ENCODE measurements around the gene FAM163A.
"Not testable (repeated sequence)": the region's sequence is repeated elsewhere in the genome, so short reads cannot be mapped to it uniquely, and the experiment has no call there.

FAM163A gene

DNA sequence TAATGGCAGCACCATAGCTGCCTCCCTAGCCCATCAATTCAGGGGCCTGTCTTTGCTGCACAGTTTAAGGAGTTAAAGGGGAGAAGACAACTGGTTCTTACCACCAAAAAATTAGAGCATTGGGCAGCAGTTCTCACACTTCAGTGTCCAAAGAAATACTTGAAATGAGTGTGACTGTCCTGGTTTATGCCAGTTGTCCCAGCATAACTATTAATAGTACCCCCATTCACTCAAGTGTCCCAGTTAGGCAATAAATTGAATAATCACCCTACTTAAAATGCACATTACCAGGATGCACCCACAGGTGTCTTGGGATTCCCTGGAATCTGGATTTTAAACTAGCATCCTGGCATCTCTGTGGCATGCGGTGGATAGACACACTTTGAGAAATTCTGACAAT lies 51.1 kb downstream of the FAM163A start:
- no peak for DNase-seq (ENCODE audit: low spot score)

DNA sequence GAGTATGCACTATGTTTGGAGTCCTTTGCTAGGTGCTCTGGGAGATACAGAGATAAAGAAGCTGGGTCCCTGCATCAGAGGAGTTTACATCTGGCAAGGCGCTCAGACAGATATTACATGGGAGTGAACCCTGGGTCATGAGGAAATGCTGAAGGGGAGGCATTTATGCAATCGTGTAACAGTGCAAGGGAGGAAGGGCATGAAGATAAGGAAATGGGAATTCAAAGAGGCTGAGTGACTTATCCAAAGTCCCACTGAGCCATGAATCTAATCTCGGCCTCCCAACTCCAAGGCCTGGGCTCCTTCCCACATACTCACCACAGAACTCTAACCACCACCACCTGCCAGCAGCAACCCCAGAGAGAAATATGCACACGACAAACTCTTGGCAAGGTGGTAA lies 51.6 kb downstream of the FAM163A start:
- no peak for DNase-seq (ENCODE audit: low spot score)

DNA sequence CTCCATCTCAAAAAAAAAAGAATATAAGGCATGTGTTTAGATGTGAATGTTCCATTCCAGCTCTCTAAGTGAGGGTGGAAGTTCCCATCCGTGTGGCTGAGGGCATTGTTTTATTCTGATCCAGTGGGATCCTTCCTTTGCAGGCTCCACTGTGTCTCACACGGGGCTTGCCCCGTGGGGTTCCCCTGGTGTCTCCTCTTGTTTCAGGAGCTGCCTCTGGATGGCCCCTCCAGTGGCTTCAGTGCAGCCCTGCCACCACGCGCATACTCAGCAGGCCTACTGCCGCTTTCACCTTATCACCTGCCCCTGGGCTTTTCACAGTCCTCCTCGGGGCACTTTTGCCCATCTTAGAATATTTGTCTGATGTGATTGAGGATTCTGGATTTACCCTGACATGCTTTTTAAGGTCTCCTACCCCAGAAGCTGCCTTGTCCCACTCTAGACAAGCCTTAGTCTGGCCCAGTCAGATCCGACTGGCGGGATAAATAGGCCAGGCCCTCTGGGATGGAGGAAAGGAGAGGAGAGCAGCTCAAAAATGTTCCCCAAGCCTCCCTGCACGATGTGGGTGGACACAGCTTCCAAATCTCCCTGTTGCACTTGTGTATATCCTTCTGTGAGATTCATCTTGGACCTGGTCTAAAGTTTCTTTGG lies 55.2 kb downstream of the FAM163A start:
- no peak for DNase-seq (ENCODE audit: low spot score)

DNA sequence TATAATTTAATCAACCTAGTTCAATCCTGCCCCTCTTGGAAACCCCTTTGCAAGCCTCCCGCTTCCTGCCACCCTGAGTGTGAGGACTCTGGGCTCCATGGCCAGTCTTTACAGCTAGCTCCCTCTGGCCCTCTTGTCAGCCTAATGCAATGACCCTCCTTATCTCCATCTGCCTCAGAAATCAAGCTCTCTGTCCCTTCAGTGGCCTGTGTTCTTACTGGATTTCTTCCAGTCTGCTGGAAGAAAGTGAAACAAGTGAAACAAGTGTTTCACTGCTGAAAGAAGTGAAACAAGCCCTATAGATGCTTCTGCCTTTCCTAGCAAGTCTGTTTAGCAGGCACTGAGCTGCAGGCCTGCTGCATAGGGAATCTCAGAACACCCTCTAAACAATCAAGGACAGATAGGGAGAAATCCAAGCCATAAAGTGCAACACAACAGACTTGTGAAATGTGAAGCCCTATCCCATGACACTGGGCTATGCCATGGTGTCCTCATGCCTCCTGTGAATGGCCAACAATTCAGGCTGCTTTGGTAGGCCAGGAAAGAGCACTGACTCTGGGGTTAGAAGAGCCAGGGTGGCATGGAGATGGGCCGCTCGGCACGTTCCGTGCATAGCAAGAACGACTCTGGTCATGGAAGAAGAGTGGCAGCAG lies 55.9 kb downstream of the FAM163A start:
- no peak for DNase-seq (ENCODE audit: low spot score)

DNA sequence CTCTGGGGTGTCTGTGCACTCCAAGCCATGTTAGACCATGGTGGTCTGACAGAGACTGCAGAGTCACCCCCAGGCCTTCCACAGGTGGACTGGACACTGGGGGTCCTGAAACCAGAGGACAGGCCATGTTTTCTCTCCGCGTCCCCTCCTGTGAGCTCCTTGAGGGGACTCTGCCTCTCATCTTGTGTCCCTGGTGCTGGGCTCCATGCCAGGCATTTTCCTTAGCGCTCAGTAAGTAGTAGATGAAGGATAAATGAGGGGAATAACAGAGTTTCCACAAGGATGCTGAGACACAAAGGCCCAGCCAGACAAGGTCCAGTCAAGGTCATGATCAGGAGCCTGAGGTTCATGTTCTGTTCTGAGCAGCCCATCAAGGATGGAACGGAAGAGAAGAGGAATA lies 57.4 kb downstream of the FAM163A start:
- no peak for DNase-seq (ENCODE audit: low spot score)

DNA sequence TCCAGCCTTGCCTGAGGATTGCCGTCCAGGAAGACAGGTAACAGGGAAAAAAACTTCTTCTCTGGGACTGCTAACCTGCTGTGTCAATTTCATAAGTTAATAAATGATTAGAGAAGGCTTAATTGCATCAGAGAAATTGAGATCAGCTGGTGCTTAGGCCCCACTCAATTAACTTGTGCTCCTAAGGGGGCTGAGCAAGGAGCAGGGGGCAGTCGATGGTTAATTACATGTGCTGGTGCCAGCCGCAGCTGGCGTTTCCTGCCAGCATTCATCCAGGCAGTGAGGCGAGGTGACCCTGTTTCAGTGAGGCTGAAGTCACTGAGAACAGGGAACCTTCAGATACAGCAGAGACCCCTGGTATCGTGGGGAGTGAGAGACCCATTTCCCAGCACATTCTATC lies 60.0 kb downstream of the FAM163A start:
- no peak for DNase-seq (ENCODE audit: low spot score)

DNA sequence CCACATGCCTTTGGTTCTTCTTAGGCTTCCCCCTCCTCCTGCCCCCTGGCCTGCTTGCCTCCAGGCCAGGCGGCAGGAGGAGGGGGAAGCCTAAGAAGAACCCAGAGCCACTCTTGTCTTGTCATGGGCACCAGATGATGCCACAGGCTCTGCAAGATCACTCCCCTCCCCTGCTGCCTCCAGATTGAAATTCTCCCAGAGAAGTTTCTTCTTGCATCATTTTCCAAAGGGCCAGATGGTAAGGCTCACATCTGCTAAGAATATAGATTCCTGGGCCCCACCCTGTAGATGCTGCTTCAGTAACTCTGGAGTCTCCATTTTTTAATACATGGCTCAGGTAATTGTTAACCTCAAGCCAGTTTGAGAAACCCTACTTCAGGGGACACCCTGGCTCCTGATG lies 60.8 kb downstream of the FAM163A start:
- no peak for DNase-seq (ENCODE audit: low spot score)

DNA sequence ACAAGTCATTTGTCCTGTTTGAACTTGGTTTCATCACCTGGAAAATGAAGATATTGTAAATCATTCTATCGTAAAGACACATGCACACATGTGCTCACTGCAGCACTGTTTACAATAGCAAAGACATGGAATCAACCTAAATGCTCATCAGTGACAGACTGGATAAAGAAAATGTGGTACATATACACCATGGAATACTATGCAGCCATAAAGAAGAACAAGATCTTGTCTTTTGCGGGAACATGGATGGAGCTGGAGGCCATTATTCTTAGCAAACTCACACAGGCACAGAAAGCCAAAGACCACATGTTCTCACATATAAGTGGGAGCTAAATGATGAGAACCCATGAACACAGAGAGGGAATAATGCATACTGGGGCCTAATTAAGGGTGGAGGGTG lies 61.3 kb downstream of the FAM163A start:
- DNase-seq (ENCODE audit: low spot score), result not testable (repeated sequence)

DNA sequence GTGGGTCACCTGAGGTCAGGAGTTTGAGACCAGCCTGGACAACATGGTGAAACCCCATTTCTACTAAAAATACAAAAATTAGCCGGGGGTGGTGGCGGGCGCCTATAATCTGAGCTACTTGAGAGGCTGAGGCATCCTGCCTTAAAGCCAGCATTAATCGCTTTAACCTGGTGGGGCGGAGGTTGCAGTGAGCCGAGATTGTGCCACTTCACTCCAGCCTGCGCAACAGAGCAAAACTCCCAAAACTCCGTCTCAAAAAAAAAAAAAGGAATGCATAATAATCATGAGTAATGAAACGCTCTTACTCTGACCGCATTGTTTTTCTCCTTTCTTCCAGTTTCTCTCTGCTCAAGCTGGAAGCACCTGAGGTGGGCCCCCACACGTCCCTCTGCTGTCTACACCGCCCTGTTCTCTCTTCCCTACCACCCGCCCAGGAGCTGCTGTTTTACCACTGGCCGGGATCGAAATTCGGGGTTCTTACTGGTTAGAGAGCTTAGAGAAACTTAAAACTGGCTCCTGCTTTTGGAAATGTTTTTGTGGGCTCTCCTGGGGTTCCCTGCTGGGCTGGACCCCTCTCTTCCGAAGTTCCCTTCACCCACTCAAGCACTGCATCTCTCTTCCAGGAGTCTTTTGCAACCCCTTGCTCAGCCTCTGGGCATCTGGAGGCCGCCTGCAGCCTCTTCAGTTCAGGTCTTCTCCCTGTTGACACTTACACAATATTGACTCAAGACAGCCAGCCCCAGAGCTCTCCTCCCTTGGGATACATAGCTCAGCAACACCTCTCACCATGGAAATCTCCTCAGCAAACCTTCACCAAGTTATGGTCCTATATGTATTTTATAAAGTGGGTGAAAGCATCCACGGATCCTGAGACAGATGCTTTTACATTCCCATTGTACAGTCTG lies 62.5 kb downstream of the FAM163A start:
- DNase-seq (ENCODE audit: low spot score), result no peak

DNA sequence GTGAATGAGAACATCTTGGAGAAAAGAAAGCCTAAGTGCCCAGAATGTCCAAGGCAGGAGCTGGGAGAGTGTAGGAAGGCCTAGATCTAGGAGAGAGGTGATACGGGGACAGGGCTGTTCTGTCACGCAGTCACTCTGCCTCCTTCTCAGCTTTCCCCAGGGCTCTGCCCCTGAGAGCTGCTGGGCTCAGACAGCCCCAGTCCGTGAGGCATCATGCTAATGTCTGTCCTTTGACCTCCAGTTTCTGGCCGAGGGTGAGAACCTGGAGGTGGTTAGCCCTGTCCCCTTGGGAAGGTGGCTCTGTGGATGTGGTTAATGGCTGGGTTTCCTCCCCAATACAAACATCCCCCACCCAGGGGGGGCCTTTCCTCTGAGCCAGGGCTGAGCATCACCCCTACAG lies 63.2 kb downstream of the FAM163A start:
- no peak for DNase-seq (ENCODE audit: low spot score)

DNA sequence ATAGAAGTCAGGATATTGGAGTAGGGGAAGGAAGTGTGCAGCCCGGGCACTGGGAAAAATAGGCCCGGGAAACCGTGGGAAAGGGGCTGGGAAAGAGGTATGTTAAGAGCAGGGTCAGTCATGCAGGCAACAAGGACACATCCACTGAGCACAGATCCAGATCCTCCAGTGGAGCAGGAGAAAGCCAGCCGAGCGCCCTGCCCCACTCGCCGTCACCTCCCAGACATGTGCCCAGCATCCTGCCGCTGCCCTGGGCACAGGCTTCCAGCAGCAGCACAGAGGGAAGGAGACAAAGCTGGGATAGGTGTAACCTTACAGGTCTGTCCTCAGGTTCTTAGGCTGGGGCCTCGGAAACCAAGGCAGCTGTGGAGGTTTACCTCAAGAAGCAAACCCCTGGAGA lies 64.2 kb downstream of the FAM163A start:
- DNase-seq (ENCODE audit: low spot score), result no peak

DNA sequence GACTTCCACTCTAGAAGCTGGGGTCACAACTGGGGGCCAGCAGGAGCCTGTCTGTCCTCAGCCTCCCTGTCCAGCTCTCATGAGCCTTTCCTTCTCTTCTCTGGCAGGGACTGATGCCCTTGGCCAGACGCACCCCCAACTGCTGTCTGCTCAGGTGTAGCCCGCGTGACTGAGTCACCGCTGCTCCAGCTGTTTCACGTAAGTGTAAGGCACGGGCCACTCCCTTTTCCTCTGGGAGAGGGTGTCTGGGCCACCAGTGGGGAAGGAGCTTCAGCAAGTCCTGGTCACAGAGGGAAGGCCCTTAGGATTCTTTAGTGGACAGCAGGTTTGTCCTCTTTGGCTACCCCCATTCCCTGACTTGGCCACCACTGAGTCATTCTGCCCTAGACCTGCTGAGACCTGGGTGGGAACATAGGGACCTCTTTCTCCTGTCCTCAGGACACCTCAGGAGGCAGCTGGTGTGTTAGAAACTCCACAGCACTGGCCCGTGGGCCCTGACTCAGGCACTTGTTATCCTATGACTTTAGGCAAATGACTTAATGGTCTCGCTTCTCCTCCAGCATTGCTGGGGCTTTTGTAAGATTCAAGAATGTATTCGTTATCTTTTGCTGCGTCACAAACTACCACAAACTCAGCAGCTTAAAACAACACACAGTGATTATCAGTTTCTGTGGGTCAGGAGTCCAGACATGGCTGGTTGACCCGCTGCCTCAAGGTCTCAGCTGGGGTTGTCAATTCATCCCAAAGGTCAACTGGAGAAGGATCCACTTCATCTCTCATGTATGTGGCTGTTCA lies 64.8 kb downstream of the FAM163A start:
- no peak for DNase-seq (ENCODE audit: low spot score)

DNA sequence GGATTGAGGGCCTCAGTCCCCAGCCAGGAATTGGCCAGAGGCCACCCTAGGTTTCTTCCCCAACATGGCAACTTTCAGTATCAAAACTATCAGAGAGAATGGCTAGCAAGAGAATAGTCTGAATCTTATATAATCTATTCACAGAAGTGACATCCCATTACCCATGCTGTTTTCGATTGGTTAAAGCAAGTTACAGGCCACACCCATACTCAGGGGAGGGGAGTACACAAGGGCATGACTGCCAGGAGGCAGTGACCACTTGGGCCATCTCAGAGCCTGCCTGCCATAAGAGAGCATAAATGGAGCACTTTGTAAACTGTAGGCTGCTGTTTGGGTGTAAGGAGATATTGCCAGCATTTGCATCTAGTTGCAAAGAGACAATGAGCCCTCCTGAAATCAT lies 65.4 kb downstream of the FAM163A start:
- no peak for DNase-seq (ENCODE audit: low spot score)

DNA sequence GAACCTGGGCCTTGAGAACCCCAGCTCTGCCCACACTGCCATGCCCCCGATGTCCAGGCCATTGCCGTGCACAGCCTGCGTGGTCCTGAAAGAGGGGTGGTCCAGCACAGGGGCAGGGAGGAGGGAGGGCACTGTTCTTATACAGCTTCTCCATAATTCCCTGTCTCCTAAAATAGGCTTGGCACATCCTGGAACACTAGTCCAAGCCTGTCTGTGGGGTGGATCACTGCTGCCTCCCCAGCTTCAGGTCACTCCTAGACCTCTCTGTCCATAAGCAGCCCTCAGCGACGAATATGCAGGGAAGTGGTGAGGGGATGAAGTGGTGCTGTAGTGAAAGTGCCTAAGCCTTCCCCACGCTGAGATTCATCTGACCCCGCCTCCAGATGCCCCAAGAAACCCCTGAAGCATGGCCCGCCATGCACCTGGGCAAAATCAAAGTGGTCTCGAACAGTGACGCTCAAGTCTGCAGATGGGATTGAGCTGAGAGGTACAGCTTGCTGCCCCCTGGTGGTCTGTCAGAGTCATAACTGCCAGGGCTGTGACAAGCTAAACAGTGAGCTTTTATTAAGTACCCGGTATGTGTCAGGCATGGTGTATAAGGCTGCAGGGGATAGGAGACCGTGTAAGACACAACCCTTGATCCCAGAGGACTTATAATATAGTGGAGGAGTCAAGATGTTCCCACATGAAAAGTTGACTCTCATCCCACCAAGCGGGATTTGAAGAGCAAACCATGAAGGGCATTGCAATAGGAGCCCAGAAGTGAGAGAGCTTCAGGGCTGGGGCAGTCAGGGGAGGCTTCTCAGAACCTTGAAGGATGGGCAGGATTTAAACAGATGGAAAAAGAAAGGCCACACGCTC lies 66.6 kb downstream of the FAM163A start:
- peak; percentile 68 for DNase-seq (ENCODE audit: low spot score)

DNA sequence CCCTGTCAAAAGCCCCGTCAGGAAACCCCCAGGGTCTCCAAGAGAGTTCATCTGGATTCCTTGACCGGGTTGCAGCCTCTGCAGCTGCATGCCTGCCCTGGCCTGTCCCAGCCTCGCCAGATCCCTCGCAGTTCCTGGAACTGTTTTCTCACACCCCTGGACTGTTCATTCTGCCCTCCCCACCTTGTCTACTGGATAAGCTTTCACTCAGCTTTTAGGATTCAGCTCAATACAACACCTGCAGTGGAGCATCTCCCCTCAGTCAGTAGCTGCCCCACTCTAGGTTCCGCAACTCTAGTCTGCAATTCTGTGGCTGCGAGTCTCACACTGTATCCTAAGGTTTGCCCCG lies 67.2 kb downstream of the FAM163A start:
- no peak for DNase-seq (ENCODE audit: low spot score)

DNA sequence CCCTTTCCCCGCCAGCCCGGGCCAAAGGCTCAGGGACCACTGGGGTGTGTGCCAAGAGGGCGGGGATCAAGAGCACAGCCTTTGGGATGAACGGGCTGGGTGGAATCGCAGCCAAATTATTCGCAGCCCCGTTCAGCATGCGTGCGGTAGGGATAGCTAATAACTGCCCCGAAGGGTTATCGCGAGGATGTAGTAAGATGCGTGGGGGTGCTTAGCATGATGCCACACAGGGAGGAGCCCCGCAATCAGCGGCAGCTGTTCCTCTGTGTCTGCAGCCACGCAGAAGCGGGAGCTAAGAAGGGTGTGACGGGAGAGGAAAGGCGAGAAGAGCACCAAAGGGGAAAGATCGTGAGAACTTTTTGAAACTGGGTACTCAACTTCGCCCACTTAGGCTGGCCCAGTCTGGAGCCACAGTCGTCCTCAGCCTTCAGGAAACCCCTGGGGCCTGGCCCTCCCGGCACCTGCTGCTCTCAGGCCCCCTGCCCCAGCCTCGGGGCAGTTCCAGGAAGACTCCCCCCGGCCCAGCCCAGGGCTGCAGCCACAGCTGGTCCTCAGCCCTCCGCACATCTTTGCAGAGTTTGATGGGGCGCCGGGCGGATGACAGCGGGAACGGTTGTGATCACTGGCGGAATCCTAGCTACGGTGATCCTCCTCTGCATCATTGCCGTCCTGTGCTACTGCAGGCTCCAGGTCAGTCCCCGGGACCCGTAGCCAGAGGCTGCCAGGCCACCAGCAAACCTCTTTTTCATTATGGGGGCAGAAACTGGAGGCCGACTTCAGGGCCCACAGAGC lies 69.6 kb downstream of the FAM163A start:
- DNase-seq (ENCODE audit: low spot score), result no peak

DNA sequence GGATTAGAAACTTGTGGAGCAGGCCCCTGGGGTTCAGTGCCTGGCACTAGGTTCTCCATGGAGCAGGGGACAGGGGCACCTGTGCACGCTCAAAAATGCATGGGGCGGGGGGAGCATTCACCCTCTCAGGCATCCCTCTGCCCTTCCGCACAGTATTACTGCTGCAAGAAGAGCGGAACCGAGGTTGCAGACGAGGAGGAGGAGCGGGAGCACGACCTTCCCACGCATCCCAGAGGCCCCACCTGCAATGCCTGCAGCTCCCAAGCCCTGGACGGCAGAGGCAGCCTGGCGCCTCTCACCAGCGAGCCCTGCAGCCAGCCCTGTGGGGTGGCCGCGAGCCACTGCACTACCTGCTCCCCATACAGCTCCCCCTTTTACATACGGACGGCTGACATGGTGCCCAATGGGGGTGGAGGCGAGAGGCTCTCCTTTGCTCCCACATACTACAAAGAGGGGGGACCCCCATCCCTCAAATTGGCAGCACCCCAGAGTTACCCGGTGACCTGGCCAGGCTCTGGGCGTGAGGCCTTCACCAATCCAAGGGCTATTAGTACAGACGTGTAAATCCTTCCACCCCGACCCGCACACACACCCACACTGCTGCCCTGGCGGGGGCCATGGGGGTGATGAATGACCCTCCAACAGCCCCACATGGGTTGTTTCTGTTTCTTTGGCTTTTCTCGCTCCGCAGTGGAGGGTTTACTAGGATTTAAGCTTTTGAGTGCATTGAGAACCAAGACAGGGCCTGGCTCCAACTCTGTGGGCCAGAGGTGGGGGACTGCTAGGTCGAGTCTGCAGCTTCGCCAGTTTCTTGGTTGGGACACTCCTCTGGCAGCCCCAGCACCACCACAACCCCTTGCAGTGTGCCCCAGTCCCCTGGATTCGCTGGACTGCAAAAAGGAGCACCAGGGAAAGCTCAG lies 70.8 kb downstream of the FAM163A start:
- no peak for DNase-seq (ENCODE audit: low spot score)

DNA sequence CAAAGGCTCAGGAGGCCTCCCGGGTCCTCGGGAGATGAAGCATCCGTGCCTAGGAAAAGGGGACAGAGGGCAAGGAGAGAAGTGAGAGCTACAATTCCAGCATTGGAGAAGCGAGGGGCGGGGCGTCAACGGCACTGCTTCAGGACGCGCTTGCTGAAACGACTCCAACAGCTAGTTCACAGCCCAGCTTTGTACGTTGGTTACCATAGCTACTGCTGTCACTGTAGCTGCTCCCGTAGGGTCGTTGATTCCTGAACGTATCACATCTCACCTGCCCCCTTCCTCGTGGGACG lies 71.4 kb downstream of the FAM163A start:
- no peak for DNase-seq (ENCODE audit: low spot score)

DNA sequence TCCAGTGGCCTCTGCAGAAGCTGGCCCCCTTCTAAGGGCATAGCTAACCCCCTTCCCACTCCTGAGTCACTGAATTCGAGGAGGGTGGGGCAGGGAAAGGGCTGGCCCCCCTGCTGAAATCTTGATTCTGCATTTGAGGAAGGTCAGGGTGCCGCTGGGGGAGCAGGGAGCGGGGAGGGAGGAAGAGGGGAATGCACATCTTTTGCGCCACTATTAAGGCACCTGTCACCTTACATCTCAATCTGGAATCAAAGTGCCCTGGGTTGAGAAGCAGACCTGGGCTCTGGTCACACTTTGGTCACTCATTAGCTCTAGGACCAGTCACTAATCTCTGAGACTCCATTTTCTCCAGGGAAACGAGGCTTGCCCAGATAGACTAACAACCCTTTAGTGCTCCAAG lies 72.5 kb downstream of the FAM163A start:
- no peak for DNase-seq (ENCODE audit: low spot score)

Measured in hematopoietic multipotent progenitor cell treated with erythropoietin and hydrocortisone succinate and interleukin-3 and kit ligand, for 17 days (in vitro differentiated cells).